Measurements from ENCODE around the gene ZNF483.

DNA sequence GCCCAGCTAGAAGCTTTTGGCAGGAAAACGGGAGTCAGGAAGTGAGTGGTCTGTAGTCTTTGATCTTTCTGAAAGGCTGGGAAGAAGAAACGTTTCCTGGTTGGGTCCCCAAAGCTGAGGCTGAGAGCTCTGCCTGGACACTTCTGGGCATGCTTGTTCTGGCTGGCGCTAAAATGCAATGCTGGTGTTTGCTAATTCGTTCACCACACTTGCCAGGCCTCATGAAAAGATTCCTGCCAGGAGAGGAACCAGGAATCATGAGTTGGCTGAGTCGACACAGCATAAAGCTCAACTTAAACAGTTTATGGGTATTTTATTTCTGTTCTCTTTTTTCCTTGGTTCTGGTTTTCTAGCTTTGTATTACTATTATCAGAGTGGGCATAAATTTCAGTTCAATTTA is 85.2 kb downstream of the ZNF483 start:
- TF ChIP-seq, protein P1, sequence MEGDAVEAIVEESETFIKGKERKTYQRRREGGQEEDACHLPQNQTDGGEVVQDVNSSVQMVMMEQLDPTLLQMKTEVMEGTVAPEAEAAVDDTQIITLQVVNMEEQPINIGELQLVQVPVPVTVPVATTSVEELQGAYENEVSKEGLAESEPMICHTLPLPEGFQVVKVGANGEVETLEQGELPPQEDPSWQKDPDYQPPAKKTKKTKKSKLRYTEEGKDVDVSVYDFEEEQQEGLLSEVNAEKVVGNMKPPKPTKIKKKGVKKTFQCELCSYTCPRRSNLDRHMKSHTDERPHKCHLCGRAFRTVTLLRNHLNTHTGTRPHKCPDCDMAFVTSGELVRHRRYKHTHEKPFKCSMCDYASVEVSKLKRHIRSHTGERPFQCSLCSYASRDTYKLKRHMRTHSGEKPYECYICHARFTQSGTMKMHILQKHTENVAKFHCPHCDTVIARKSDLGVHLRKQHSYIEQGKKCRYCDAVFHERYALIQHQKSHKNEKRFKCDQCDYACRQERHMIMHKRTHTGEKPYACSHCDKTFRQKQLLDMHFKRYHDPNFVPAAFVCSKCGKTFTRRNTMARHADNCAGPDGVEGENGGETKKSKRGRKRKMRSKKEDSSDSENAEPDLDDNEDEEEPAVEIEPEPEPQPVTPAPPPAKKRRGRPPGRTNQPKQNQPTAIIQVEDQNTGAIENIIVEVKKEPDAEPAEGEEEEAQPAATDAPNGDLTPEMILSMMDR (IDR thresholded peaks at IDR 0.05; ENCODE audit: low read depth, low read length, missing input control) = no peak
- peak; percentile 55 for TF ChIP-seq YY1 (IDR thresholded peaks at IDR 0.05)
- TF ChIP-seq RXRA (IDR thresholded peaks at IDR 0.05) = peak in 1 of 2 donors; percentile 28
- TF ChIP-seq, protein P2, sequence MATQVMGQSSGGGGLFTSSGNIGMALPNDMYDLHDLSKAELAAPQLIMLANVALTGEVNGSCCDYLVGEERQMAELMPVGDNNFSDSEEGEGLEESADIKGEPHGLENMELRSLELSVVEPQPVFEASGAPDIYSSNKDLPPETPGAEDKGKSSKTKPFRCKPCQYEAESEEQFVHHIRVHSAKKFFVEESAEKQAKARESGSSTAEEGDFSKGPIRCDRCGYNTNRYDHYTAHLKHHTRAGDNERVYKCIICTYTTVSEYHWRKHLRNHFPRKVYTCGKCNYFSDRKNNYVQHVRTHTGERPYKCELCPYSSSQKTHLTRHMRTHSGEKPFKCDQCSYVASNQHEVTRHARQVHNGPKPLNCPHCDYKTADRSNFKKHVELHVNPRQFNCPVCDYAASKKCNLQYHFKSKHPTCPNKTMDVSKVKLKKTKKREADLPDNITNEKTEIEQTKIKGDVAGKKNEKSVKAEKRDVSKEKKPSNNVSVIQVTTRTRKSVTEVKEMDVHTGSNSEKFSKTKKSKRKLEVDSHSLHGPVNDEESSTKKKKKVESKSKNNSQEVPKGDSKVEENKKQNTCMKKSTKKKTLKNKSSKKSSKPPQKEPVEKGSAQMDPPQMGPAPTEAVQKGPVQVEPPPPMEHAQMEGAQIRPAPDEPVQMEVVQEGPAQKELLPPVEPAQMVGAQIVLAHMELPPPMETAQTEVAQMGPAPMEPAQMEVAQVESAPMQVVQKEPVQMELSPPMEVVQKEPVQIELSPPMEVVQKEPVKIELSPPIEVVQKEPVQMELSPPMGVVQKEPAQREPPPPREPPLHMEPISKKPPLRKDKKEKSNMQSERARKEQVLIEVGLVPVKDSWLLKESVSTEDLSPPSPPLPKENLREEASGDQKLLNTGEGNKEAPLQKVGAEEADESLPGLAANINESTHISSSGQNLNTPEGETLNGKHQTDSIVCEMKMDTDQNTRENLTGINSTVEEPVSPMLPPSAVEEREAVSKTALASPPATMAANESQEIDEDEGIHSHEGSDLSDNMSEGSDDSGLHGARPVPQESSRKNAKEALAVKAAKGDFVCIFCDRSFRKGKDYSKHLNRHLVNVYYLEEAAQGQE (IDR thresholded peaks at IDR 0.05) = peak; percentile 15
- no peak for TF ChIP-seq GABPA (IDR thresholded peaks at IDR 0.05 in 1 of 2, conservative IDR thresholded peaks at IDR 0.05 in 1 of 2)
- TF ChIP-seq, protein P3, sequence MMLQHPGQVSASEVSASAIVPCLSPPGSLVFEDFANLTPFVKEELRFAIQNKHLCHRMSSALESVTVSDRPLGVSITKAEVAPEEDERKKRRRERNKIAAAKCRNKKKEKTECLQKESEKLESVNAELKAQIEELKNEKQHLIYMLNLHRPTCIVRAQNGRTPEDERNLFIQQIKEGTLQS (IDR thresholded peaks at IDR 0.05) = no peak
- no peak for TF ChIP-seq JUND (IDR thresholded peaks at IDR 0.05)
- TF ChIP-seq, protein P4, sequence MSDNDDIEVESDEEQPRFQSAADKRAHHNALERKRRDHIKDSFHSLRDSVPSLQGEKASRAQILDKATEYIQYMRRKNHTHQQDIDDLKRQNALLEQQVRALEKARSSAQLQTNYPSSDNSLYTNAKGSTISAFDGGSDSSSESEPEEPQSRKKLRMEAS (IDR thresholded peaks at IDR 0.05) = peak; percentile 53
- no peak for TF ChIP-seq SP1 (IDR thresholded peaks at IDR 0.05)
- no peak for TF ChIP-seq TAF1 (conservative IDR thresholded peaks at IDR 0.05)
- TF ChIP-seq, protein P5, sequence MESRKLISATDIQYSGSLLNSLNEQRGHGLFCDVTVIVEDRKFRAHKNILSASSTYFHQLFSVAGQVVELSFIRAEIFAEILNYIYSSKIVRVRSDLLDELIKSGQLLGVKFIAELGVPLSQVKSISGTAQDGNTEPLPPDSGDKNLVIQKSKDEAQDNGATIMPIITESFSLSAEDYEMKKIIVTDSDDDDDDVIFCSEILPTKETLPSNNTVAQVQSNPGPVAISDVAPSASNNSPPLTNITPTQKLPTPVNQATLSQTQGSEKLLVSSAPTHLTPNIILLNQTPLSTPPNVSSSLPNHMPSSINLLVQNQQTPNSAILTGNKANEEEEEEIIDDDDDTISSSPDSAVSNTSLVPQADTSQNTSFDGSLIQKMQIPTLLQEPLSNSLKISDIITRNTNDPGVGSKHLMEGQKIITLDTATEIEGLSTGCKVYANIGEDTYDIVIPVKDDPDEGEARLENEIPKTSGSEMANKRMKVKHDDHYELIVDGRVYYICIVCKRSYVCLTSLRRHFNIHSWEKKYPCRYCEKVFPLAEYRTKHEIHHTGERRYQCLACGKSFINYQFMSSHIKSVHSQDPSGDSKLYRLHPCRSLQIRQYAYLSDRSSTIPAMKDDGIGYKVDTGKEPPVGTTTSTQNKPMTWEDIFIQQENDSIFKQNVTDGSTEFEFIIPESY (IDR thresholded peaks at IDR 0.05) = no peak
- no peak for TF ChIP-seq FOXA1 (IDR thresholded peaks at IDR 0.05)
